ENCODE results near the gene PLAA. TPM values are rescaled to one million over a fixed set of nuclear protein-coding genes. Genes with fewer than 3 reads are reported as not detected.

Gene PLAA
- total and polyA plus RNA-seq, 10 of the 15 experiments (the other 5 are each of a cell fraction or from before 2014, with no cell fraction given), result 5.6 to 42.4 (median 34.1) TPM

DNA sequence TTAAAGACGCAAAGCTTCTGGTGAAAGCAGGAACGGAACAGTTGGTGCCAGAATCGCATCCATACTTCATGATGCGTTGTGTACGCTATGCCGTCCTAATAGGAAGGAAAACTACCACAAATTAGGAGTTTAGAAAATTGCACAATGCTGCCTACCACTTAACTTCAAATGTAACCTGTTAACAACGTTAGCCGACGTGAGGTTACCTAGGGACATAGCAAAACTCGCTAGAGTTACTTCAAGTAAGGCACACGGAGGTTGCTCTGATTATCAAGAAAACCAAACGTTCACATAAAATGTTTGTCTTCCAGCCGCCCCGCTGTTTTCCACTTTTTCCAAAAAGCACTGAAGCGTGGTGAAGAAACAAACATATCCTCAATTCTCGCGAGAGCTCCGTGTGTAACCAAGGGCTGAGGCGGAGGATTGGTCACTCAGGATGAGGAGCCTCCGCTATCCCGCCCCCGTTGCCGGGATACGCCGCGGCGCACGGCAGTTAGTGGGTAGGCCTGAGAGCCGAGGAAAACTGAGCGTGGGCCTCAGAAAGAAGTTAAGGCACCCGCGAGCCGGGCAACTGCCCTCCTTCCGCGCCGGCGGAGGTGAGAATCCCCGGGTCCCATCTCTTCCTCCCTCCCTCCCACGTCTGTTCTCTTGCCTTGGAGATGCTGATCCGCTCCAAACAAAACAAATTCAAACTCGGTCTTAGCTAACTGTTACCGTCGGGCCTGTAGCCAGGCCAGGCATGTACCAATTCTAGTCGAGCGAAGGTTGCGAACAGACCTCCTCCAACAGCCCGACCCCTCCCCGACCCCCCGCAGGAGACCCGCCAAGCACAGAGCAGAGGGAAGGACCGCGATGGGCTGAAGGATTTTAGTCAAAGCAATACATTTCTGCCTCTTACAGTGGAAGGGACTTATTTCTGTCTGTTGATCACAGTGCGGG lies 9.1 kb upstream of the PLAA start, which contains the start of gene IFT74:
IFT74 (plus strand) TSS at position 492 of the 939 bp plus-strand sequence. CDS start 5,556 bp downstream, outside the sequence.
- no peaks in the 10 kb centered on the region for H4K20me1 ChIP-seq (ENCODE audit: control insufficient read depth, insufficient read depth)
- H3K9ac ChIP-seq (ENCODE audit: control insufficient read depth, insufficient read depth, low read length), result peak within 1 kb of the TSS; percentile 91
- peak within 1 kb of the TSS; percentile 83 for H3K27ac ChIP-seq (ENCODE audit: control insufficient read depth, insufficient read depth)
- TSS peak; percentile 95 for BruUV-seq (replicated peaks)
- no peaks in the 10 kb centered on the region for H3K9me3 ChIP-seq (replicated peaks; ENCODE audit: control insufficient read depth, insufficient read depth, low read length)
- no peaks in the 10 kb centered on the region for H3K36me3 ChIP-seq (ENCODE audit: control insufficient read depth in 2 of 2, insufficient read depth in 2 of 2, low read length in 1 of 2)
- ChIA-PET POLR2A (interaction anchor here (0.6 to 2.9 kb wide), 11 partner anchors 8 to 803 kb away, joined by 3 to 25 read pairs (median 5); partner anchors contain the start of genes CAAP1 and PLAA), RAD21 (ENCODE audit: unreplicated experiment) (interaction anchor here (1.0 to 2.0 kb wide), 6 partner anchors 9 to 210 kb away, joined by 3 to 10 read pairs (median 4); partner anchors contain the start of gene PLAA), CTCF (interaction anchor here (0.7 to 1.5 kb wide), 8 partner anchors 9 to 214 kb away, joined by 3 to 10 read pairs (median 4); partner anchors contain the start of genes CAAP1 and PLAA), SMC1A (ENCODE audit: uncharacterized antibody, unreplicated experiment) (interaction anchor here (0.7 to 3.2 kb wide), 13 partner anchors 8 to 531 kb away, joined by 3 to 24 read pairs (median 3); no protein-coding TSS in a partner anchor)
- peaks cover 2% of the 10 kb centered on the region for H3K79me2 ChIP-seq (ENCODE audit: control insufficient read depth, insufficient read depth, low read length)
- H3K4me3 ChIP-seq, result peak within 1 kb of the TSS; percentile 77
- WGBS (ENCODE audit: insufficient coverage, insufficient replicate concordance, low lambda C conversion rate, missing lambda C conversion rate), result 4% methylated on average over 53 of the region's 53 CpGs
- in situ Hi-C loops (cut with MboI), result no loop called here
- DNase-seq (ENCODE audit: low read depth, low spot score), result peak; percentile 76
- H2AFZ ChIP-seq (ENCODE audit: control insufficient read depth, low read depth, low read length), result peak within 1 kb of the TSS; percentile 99
- H3K4me1 ChIP-seq (ENCODE audit: control insufficient read depth, insufficient read depth, low read length), result no peaks in the 10 kb centered on the region
- intact Hi-C loops (cut with micrococcal nuclease; ENCODE audit: unreplicated experiment), result no loop called here
- peak; percentile 96 for FAIRE-seq
- peak within 1 kb of the TSS; percentile 92 for H3K4me2 ChIP-seq (ENCODE audit: control insufficient read depth, insufficient read depth)
- H3K27me3 ChIP-seq (replicated peaks in 1 of 2; ENCODE audit: control insufficient read depth in 2 of 2, insufficient read depth in 2 of 2, low read length in 1 of 2), result no peaks in the 10 kb centered on the region
- ATAC-seq, result peak; percentile 99
- TF ChIP-seq, protein P1, sequence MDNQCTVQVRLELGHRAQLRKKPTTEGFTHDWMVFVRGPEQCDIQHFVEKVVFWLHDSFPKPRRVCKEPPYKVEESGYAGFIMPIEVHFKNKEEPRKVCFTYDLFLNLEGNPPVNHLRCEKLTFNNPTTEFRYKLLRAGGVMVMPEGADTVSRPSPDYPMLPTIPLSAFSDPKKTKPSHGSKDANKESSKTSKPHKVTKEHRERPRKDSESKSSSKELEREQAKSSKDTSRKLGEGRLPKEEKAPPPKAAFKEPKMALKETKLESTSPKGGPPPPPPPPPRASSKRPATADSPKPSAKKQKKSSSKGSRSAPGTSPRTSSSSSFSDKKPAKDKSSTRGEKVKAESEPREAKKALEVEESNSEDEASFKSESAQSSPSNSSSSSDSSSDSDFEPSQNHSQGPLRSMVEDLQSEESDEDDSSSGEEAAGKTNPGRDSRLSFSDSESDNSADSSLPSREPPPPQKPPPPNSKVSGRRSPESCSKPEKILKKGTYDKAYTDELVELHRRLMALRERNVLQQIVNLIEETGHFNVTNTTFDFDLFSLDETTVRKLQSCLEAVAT (IDR thresholded peaks at IDR 0.05), result peak; percentile 16
- TF ChIP-seq ZNF207 (IDR thresholded peaks at IDR 0.05; ENCODE audit: borderline replicate concordance), result no peak
- TF ChIP-seq, protein P2, sequence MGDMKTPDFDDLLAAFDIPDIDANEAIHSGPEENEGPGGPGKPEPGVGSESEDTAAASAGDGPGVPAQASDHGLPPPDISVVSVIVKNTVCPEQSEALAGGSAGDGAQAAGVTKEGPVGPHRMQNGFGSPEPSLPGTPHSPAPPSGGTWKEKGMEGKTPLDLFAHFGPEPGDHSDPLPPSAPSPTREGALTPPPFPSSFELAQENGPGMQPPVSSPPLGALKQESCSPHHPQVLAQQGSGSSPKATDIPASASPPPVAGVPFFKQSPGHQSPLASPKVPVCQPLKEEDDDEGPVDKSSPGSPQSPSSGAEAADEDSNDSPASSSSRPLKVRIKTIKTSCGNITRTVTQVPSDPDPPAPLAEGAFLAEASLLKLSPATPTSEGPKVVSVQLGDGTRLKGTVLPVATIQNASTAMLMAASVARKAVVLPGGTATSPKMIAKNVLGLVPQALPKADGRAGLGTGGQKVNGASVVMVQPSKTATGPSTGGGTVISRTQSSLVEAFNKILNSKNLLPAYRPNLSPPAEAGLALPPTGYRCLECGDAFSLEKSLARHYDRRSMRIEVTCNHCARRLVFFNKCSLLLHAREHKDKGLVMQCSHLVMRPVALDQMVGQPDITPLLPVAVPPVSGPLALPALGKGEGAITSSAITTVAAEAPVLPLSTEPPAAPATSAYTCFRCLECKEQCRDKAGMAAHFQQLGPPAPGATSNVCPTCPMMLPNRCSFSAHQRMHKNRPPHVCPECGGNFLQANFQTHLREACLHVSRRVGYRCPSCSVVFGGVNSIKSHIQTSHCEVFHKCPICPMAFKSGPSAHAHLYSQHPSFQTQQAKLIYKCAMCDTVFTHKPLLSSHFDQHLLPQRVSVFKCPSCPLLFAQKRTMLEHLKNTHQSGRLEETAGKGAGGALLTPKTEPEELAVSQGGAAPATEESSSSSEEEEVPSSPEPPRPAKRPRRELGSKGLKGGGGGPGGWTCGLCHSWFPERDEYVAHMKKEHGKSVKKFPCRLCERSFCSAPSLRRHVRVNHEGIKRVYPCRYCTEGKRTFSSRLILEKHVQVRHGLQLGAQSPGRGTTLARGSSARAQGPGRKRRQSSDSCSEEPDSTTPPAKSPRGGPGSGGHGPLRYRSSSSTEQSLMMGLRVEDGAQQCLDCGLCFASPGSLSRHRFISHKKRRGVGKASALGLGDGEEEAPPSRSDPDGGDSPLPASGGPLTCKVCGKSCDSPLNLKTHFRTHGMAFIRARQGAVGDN (IDR thresholded peaks at IDR 0.05), result peak; percentile 67; the same call in 1 of the 2 replicates
- no peak for TF ChIP-seq IRF3 (IDR thresholded peaks at IDR 0.05)
- TF ChIP-seq SMAD1 (IDR thresholded peaks at IDR 0.05; ENCODE audit: low read depth, partially characterized antibody), result no peak
- TF ChIP-seq KDM1A (IDR thresholded peaks at IDR 0.05; ENCODE audit: borderline replicate concordance), result no peak
- TF ChIP-seq BACH1 (IDR thresholded peaks at IDR 0.05; ENCODE audit: borderline replicate concordance), result peak; percentile 32; the same call in 1 of the 2 replicates
- TF ChIP-seq BMI1 (IDR thresholded peaks at IDR 0.05; ENCODE audit: borderline replicate concordance), result peak; percentile 84; the same call in 1 of the 2 replicates
- TF ChIP-seq CHD4 (IDR thresholded peaks at IDR 0.05), result no peak
- TF ChIP-seq, protein P3, sequence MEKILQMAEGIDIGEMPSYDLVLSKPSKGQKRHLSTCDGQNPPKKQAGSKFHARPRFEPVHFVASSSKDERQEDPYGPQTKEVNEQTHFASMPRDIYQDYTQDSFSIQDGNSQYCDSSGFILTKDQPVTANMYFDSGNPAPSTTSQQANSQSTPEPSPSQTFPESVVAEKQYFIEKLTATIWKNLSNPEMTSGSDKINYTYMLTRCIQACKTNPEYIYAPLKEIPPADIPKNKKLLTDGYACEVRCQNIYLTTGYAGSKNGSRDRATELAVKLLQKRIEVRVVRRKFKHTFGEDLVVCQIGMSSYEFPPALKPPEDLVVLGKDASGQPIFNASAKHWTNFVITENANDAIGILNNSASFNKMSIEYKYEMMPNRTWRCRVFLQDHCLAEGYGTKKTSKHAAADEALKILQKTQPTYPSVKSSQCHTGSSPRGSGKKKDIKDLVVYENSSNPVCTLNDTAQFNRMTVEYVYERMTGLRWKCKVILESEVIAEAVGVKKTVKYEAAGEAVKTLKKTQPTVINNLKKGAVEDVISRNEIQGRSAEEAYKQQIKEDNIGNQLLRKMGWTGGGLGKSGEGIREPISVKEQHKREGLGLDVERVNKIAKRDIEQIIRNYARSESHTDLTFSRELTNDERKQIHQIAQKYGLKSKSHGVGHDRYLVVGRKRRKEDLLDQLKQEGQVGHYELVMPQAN (conservative IDR thresholded peaks at IDR 0.05), result peak; percentile 61
